NCI-H1694 (cell line): ENCODE results near the gene SEMA4D.

Source experiments
- DNase-seq: peaks from one replicate; lab custom pipeline; 2025; lab: John Stamatoyannopoulos, UW

SEMA4D gene

GRCh38 chr9:89500008-89500407 is 2.1 kb upstream of the SEMA4D start:
- DNase-seq, result no peak

DNA sequence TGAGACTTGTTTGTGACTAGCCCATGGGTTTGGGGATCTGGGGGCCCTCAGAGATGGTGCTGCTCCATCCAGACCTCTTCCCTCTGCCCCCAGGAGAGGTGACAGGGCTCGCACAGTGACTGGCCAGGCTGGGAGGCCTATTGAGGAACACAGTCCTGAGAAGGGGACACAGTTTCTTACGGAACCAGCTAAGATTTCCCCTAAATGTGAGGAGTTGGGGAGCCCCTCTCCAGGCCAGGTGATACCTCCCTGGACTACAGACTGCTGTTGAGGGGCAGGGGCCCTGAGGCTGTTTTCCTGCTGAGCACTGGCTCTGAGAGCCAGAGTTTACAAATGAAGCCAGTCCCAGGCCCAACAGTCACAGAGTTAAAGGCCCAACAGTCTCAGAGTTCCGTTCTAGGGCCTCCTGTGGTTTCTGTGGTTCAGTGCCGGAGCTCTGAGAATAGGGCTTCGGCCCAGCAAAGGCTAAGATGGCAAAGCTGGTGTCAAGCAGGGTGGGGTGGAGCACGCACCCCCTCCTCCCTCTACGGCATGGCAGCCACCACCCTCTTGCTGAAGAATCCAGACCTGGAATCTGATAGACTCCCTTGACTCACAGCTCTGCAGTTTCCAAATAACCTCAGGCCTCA is 1.1 kb upstream of the SEMA4D start:
- DNase-seq, result no peak

- DNase-seq, result no peak
Observed at GRCh38 chr9:89497257-89497963, 503 bp downstream of the SEMA4D start.

GRCh38 chr9:89496645-89497256 is 1.2 kb downstream of the SEMA4D start:
- no peak for DNase-seq

- DNase-seq, result no peak
Observed at GRCh38 chr9:89495824-89496560, 1.9 kb downstream of the SEMA4D start.

GRCh38 chr9:89494199-89494598 is 3.7 kb downstream of the SEMA4D start:
- DNase-seq, result no peak

GRCh38 chr9:89493671-89494070 is 4.2 kb downstream of the SEMA4D start:
- no peak for DNase-seq

DNA sequence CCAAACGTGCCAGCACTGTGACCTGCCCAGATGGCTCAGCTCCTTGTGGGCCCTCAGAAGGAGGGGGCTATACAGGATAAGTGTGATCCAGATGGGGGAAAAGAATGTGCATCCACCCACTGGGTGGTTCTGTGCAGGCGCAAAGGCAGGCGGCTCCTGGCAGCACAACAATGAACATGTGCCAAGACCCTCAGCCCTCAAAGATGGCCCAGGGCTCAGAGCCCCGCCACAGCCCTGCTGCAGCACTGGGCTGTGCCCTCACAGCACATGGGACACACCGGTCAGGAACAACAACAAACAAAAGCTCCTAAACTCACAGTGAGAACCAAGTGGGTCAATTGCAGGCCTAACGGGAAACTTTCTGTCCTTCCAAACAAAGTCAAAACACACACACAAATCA is 4.7 kb downstream of the SEMA4D start:
- DNase-seq, result no peak

GRCh38 chr9:89492586-89492985 is 5.3 kb downstream of the SEMA4D start:
- no peak for DNase-seq

GRCh38 chr9:89491694-89492093 is 6.2 kb downstream of the SEMA4D start:
- no peak for DNase-seq

DNA sequence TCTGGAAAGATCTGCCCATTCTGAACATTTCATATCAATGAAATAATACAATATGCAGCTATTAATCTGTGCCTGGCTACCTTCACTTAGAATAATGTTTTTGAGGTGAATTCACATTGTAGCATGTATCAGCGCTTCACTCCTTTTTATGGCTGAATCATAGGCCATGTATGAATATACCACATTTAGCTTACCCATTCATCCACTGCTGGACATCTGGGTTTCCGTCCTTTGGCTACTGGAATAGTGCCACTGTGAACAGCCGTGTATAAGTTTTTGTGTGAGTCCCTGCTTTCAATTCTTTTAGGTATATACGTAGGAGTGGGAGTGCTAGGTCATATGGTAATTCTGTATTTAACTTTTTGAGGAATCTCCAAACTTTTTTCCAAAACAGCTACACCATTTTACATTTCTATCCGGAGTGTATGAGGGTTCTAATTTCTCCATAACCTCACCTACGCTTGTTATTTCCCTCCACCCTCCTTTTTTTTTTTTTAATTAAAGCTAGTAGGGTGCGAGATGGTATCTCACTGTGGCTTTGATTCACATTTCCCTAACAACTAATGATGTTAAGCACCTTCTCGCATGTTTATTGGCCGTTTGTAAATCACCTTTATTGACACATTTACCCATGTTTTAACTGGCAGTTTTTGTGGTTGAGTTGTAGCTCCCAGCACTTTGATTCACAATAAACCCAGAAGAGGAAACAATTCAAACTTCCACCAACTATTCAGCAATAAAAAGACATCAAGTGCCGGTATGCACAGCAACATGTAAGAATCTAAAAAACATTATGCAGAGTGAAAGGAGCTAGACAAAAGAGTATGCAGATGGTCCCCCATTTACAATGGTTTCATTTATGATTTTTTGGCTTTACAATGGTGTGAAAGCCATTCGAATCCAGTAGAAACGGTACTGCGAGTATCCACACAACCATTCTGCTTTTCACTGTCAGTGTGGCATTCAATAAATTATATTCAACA is 8.1 kb downstream of the SEMA4D start:
- no peak for DNase-seq

GRCh38 chr9:89488936-89489335 is 9.0 kb downstream of the SEMA4D start:
- no peak for DNase-seq

- DNase-seq, result no peak
Observed at GRCh38 chr9:89488131-89488530, 9.8 kb downstream of the SEMA4D start.

- DNase-seq, result no peak
Observed at GRCh38 chr9:89486681-89487080, 11.2 kb downstream of the SEMA4D start.

DNA sequence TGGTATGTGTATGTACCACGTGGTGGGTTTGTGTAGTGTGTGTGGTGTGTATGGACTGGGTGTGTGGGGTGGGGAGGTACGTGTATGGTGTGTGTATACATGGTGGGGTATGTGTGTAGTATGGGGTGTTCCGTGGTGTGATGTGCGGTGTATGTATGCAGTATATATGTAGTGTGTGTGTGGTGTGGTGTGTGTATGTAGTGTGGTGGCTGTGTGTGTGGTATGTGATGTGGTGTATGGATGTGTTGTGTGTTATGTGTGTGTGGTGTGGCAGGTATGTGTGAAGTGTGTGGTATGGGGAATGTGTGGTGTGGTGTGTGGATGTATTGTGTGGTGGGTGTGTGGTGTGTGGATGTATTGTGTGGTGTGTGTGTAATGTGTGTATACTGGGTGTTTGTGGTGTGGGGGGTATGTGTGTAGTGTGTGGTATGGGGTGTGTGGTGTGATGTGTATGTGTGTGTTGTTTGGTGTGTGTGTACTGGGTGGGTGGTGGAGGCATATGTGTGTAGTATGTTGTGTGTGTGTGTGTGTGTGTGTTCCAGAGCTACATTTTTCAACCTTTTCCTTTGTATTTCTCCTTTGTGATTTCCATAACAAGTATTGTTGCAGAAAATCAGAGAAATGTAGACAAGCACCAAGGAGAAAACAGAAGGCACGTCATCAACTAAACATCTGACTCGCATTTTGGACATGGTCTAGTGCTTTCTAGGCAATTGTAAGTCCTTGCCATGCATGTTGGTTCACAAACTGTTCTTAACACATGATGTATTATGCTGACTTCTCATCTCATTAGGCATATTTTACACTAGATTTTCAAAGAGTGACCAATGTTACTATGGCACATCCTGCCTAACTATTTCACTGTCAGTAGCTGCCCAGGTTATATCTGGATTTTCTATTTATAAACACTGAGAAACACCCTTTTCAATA is 13.2 kb downstream of the SEMA4D start:
- DNase-seq, result no peak

GRCh38 chr9:89483592-89484474 is 14.1 kb downstream of the SEMA4D start:
- DNase-seq, result no peak

DNA sequence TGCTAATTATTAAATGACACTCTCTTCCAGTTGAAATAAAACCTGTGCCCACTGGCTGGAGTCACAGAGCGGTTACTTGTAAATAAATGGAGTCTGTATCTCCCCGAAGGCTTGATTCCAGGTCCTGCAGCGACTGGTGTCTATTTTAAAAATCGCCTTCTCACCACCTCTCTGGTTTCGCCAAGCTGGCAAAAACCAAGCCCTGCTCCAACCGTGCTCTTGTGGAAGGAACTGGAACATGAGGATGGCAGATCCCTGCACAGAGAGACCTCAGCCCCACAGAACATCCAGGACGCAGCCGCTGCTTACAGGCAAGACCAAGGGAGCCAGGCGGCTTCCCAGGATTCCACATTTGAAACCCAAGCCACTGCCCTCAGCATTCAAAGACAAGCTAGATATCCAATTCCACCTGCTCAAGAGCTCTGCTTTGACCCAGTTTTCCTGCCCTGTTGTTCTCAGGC is 15.0 kb downstream of the SEMA4D start:
- no peak for DNase-seq

GRCh38 chr9:89482056-89482851 is 15.7 kb downstream of the SEMA4D start:
- DNase-seq, result no peak

DNA sequence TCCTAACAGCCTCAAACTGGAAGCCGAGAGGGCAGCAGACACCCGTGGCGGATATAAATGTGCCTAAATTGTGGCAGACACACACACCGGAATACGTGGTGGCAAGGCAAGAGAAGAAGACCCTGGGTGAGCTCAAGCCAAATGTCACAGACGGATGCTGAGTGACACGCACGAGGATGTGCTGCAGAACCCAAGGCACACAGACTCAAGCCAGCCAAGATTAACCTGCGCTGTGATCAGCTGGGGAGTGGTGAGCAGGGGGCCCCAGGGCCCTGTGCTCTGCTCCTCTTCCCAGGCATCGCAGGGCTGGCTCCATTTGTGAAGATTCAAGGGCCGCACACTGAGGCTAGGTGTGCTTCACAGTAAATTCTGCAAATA is 16.4 kb downstream of the SEMA4D start:
- DNase-seq, result no peak
